Spleen (tissue), 11 donors: ENCODE results near the gene NARS2. TPM values are rescaled to one million over a fixed set of nuclear protein-coding genes. Genes with fewer than 3 reads are reported as not detected.

Experiments
- DNase-seq: peaks from one replicate; pipeline ENCODE4 v3.0.0-alpha.2; 2020
- H3K27ac ChIP-seq, 8 donors: fragments of 200-600 bp; sonication (generic) in 7 of 8; 1 replicate in 4 of 8; 2 replicates in 4 of 8; pipeline versions ENCODE4 v1.5.0 to v1.8.0; 2016 to 2021; ENCODE audit warnings: inconsistent platforms in 4 of 8, mild to moderate bottlenecking in 4 of 8, moderate library complexity in 1 of 8
- H3K27me3 ChIP-seq, 7 donors: fragments of 200-600 bp; sonication (generic) in 6 of 7; replicated peaks in 1 of 7; 1 replicate in 4 of 7; 2 replicates in 3 of 7; pipeline versions ENCODE4 v1.5.0 to v1.8.0; 2016 to 2021; ENCODE audit warnings: inconsistent platforms in 3 of 7, mild to moderate bottlenecking in 1 of 7
- H3K36me3 ChIP-seq, 6 donors: fragments of 200-600 bp; sonication (generic) in 5 of 6; 1 replicate in 4 of 6; 2 replicates in 2 of 6; pipeline versions ENCODE4 v1.5.0 to v1.8.0; 2016 to 2021; ENCODE audit warnings: inconsistent platforms in 2 of 6
- H3K4me1 ChIP-seq, 6 donors: fragments of 200-600 bp; sonication (generic) in 5 of 6; 1 replicate in 3 of 6; 2 replicates in 3 of 6; pipeline versions ENCODE4 v1.5.0 to v1.8.0; 2016 to 2021; ENCODE audit warnings: inconsistent platforms in 3 of 6
- H3K4me3 ChIP-seq, 8 donors: fragments of 200-600 bp; sonication (generic) in 7 of 8; 1 replicate in 4 of 8; 2 replicates in 4 of 8; pipeline versions ENCODE4 v1.5.0 to v1.8.0; 2016 to 2021; ENCODE audit warnings: inconsistent platforms in 4 of 8, mild to moderate bottlenecking in 4 of 8, moderate library complexity in 2 of 8
- H3K9me3 ChIP-seq, 8 donors: fragments of 200-600 bp; sonication (generic) in 7 of 8; 1 replicate in 4 of 8; 2 replicates in 4 of 8; pipeline versions ENCODE4 v1.5.0 to v1.8.0; 2016 to 2021; ENCODE audit warnings: inconsistent platforms in 4 of 8
- CTCF ChIP-seq, 11 experiments: fragments of 200-600 bp in 7 of 11; fragments of 450-650 bp in 4 of 11; sonication (generic) in 4 of 11; IDR thresholded peaks in 8 of 11; conservative IDR thresholded peaks in 3 of 11; 1 replicate in 7 of 11; 2 replicates in 4 of 11; pipeline versions ENCODE4 v1.4.0 to v1.8.0; 2016 to 2021; ENCODE audit warnings: antibody characterized with exemption in 11 of 11, inconsistent platforms in 4 of 11, mild to moderate bottlenecking in 1 of 11
- POLR2A ChIP-seq, 3 donors: fragments of 450-650 bp; IDR thresholded peaks; one replicate each; pipeline ENCODE4 v1.5.1; 2017; ENCODE audit warnings: antibody characterized with exemption in 3 of 3, mild to moderate bottlenecking in 1 of 3
- POLR2AphosphoS5 ChIP-seq, 3 donors: sonication (generic); formaldehyde crosslinking; IDR thresholded peaks; one replicate each; pipeline ENCODE4 v1.5.1; 2017; ENCODE audit warnings: antibody characterized with exemption in 3 of 3
- WGBS, 5 donors: extraction: QIAGEN DNeasy Blood & Tissue Kit in 3 of 5; methylation state at CpG; one replicate each; pipeline versions ENCODE4 v1.1.5 to v1.1.7; 2013 to 2018; 5-methylcytosine and 5-hydroxymethylcytosine counted together
- intact Hi-C: fragments of 100-400 bp; cut with DNase I; formaldehyde crosslinking; loops from one replicate; pipeline ENCODE4 v1.15.0; 2023; ENCODE audit warnings: low total_unique reads
- polyA plus RNA-seq, 3 donors: library from polyadenylated mRNA; stranded (reverse); fragments of 200-250 nt; gene quantifications; one replicate each; pipeline ENCODE4 v1.2.1, GENCODE V29; 2013
- total RNA-seq, 7 donors: library from RNA; depleted of rRNA in 3 of 7; stranded (reverse); fragments of >200 nt in 3 of 7; fragmentation: NEBNext Ultra II Directional in 4 of 7; extraction: Animal tissue kit (Norgen Biotek cat#: 25700) in 4 of 7; gene quantifications; one replicate each; pipeline versions ENCODE4 v1.1.0 to v1.2.1, GENCODE V29; 2016 to 2021
- donor health status: healthy with polysubstance abuse.
- donor health status: DM: no; HTN: no; CAD: no; lungs with moderate emphysema.
- donor health status: DM: no; HTN: no; CAD: no.
- donor health status: Bipolar disorder and iron deficiency.
- donor health status: healthy.
- donor health status: DM: no; HTN: no; CAD: no.
- donor health status: DM: yes; HTN: yes; CAD: no.

The NARS2 gene
- total and polyA plus RNA-seq, 10 donors: 11.2 to 19.7 (median 14.6) TPM

GRCh38 chr11:78549624-78550409, 24.8 kb downstream of the NARS2 start:
- DNase-seq: no peak
- TF ChIP-seq POLR2A (IDR thresholded peaks at IDR 0.05): no peak
- no peak for TF ChIP-seq POLR2AphosphoS5 (IDR thresholded peaks at IDR 0.05)
- TF ChIP-seq CTCF (IDR thresholded peaks at IDR 0.05 in 8 of 11, conservative IDR thresholded peaks at IDR 0.05 in 3 of 11): no peak
- no peaks in the 10 kb centered on the region for H3K4me1 ChIP-seq
- H3K27me3 ChIP-seq: no peaks in the 10 kb centered on the region
- no peaks in the 10 kb centered on the region for H3K9me3 ChIP-seq
- intact Hi-C loops: no loop called here
- no peak overlapping the region for H3K4me3 ChIP-seq
- H3K36me3 ChIP-seq: peaks cover 0 to 32% (median 4%) of the 10 kb centered on the region in 6 donors
- 82 to 94% (median 87%) methylated on average over 3 of the region's 3 CpGs for WGBS, 5 donors
- no peak overlapping the region for H3K27ac ChIP-seq

GRCh38 chr11:78548911-78549590, 25.6 kb downstream of the NARS2 start:
- peaks cover 0 to 31% (median 4%) of the 10 kb centered on the region in 6 donors for H3K36me3 ChIP-seq
- H3K27me3 ChIP-seq: no peaks in the 10 kb centered on the region
- DNase-seq: no peak
- H3K4me1 ChIP-seq: no peaks in the 10 kb centered on the region
- 80 to 90% (median 83%) methylated on average over 2 of the region's 2 CpGs for WGBS, 5 donors
- intact Hi-C loops: no loop called here
- TF ChIP-seq POLR2AphosphoS5 (IDR thresholded peaks at IDR 0.05) (no peak), POLR2A (IDR thresholded peaks at IDR 0.05) (no peak), CTCF (IDR thresholded peaks at IDR 0.05 in 8 of 11, conservative IDR thresholded peaks at IDR 0.05 in 3 of 11) (no peak)
- no peaks in the 10 kb centered on the region for H3K9me3 ChIP-seq
- no peak overlapping the region for H3K4me3 ChIP-seq
- no peak overlapping the region for H3K27ac ChIP-seq

GRCh38 chr11:78547931-78548705, 26.5 kb downstream of the NARS2 start:
- DNase-seq: no peak
- intact Hi-C loops: no loop called here
- Histone ChIP-seq H3K4me3 (no peak overlapping the region), H3K36me3 (peaks cover 0 to 29% (median 4%) of the 10 kb centered on the region in 6 donors), H3K4me1 (peaks cover 0 to 1% (median 0%) of the 10 kb centered on the region in 6 donors), H3K27me3 (no peaks in the 10 kb centered on the region), H3K27ac (no peak overlapping the region), H3K9me3 (no peaks in the 10 kb centered on the region)
- 87 to 93% (median 90%) methylated on average over 8 of the region's 8 CpGs for WGBS, 5 donors
- TF ChIP-seq POLR2A (IDR thresholded peaks at IDR 0.05): no peak
- no peak for TF ChIP-seq CTCF (IDR thresholded peaks at IDR 0.05 in 8 of 11, conservative IDR thresholded peaks at IDR 0.05 in 3 of 11)
- no peak for TF ChIP-seq POLR2AphosphoS5 (IDR thresholded peaks at IDR 0.05)
